ENCODE data around the gene LMTK3. TPM values are rescaled to one million over a fixed set of nuclear protein-coding genes. Genes with fewer than 3 reads are reported as not detected.
"Not testable (repeated sequence)": the region's sequence is repeated elsewhere in the genome, so short reads cannot be mapped to it uniquely, and the experiment has no call there.

The LMTK3 gene
- polyA plus RNA-seq, 1 donor = not detected

DNA sequence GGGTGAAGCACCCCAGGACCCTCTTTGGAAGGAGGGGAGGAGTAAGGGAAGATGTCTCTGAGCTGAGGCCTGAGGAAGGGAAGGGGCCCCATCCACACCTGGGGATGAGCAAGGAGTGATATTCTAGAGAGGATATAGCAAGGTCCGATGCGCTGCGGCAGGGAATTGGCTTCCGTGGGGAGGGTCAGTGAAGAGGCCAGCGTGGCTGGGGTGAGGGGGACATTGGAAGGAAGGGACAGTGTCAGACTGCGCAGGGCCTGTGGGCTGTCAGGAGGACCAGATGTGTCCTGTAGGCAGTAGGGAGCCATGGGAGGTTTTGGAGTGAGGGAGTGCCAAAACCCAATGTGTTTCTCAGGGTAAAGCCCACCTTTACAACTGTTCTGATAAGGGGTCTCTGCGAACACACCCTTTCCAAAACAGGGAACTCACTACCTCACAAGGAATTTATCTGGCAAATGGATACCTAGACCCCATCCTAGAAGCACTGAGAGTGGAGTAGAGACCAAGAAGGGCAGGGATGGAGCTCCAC lies 3.7 kb downstream of the LMTK3 start:
- DNase-seq (ENCODE audit: low read depth) = no peak

DNA sequence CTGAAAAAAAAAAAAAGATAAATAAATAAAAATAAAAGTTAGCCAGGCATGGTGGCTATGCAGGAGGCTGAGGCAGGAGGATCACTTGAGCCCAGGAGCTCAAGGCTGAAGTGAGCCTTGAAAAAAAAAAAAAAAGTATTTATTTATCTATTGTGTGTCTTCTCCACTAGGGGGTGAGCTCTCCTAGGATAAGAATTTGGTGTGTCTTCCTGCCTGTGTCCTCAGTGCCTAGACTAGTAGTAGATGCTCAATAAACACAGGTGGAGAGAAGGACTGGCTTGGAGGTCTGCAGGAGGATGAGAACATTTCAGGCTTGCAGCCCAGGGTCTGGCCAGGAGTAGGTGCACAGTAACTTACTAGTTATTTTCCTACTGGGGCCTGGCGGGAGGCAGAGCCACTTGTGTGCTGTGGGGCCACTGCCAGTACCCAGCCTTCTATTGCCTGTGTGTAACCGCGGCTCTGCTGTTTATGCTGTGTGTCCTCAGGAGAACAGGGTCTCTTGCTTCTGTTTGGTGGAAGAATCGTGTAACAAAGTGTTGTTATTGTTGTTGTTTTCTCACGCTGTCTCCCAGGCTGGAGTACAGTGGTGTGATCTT lies 5.4 kb downstream of the LMTK3 start:
- no peak for DNase-seq (ENCODE audit: low read depth)

DNA sequence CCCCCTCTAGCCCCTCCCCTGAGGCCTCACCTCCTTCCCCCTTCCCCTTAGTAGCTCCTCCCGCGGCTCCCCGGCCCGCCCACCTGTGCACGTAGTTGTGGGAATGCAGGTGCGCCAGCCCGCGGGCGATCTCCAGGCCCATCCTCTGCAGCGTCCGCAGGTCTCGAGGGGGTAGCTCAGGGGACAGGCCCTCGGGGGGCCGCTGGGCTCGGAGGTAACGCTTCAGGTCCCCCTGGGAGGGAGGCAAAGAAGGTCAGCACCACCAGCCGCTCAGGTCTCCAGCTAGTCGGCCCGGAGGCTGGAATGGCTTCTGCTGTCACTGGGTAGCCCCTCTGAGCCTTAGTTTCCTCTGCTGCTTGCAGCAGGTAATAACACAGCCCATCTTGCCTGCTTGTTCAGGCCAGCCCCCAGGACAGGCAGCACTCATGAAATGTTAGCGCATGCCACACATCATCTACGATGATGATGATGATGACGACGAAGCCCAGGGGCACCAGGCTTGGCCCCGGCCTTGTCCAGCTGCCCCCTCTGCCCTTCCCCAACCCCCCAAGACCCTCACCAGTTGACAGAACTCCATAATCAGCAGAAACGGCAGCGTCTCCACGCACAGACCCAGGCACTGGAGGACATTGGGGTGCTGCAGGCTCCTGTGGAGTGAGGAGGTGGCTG lies 9.2 kb downstream of the LMTK3 start:
- no peak for DNase-seq (ENCODE audit: low read depth)

- DNase-seq (ENCODE audit: low read depth) = no peak
Measured at GRCh38 chr19:48501494-48502349, 9.9 kb downstream of the LMTK3 start.

GRCh38 chr19:48500830-48501493 lies 10.7 kb downstream of the LMTK3 start:
- no peak for DNase-seq (ENCODE audit: low read depth)

DNA sequence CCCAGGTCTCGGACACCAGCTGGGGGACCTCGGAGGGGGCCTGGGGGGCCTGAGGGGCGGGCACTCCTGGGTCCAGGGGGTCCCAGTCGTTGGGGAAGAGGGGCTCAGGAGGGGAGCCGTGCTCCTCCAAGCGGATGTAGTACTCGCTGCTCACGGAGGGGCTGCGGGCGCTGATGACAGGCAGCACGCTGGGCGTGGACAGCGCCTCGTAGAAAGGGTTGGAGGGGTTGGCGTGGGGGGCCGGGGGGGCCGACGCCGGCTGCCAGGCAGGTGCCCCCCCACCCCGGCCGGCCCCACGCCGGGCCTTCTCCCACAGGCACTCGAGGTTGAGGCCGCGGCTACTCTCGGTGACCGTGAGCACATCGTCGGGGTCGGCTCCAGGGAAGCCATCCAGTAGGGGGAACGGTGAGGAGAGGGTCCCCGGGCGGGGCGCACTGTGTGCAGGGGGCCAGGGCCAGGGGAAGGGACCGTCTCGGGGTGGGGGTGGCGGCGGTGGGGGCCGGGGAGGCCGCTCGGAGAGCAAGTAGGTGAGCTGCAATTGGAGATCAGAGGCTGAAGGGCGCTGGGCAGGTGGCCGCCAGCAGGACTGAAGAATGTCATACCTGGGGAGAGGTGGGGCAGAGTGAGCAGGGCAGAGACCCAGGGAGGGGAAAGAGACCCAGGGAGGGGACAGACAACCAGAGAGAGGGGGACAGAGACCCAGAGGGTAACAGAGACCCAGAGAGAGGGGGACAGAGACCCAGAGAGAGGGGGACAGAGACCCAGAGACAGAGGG lies 12.1 kb downstream of the LMTK3 start:
- no peak for DNase-seq (ENCODE audit: low read depth)

GRCh38 chr19:48498595-48499311 lies 12.9 kb downstream of the LMTK3 start:
- DNase-seq (ENCODE audit: low read depth) = no peak

DNA sequence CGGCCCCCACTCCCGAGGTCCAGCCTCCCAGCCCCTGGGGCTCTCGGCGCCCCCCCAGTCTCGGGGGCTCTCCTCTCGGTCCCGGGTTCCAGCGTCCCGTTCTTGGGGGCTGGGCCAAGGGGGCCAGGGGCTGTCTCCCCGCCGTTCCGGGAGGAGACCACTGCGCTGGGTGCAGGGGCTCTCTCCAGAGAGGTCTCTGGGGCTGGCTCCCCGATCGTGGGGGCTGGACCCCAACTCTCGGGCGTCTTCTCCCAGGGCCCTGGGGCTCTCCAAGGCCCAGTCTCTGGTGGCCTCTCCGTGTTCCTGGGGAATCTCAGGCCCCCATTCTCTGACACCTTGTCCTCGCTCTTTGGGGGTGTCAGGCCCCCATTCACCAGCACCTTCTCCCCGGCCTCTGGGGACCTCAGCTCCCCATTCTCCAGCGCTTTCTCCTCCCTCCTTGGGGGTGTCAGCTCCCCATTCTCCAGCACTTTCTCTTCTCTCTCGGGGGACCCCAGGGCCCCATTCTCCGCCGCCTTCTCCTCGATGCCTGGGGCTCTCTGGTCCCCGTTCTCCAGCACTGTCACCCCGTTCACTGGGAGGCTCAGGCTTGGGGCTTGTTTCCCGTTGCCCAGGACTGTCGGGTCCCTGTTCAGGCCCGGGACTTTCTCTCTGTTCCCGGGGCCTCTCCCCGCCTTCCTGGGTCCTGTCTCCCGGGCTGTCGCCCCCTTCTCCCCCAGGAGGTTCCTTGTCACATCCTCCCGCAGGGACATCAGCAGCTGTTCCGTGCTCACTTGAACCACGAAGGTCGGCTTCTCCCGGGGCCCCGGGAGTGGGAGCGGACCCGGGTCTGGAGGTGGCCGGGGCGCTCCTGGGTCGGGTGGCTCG lies 13.7 kb downstream of the LMTK3 start:
- no peak for DNase-seq (ENCODE audit: low read depth)

GRCh38 chr19:48496959-48497727 lies 14.5 kb downstream of the LMTK3 start:
- DNase-seq (ENCODE audit: low read depth) = no peak

DNA sequence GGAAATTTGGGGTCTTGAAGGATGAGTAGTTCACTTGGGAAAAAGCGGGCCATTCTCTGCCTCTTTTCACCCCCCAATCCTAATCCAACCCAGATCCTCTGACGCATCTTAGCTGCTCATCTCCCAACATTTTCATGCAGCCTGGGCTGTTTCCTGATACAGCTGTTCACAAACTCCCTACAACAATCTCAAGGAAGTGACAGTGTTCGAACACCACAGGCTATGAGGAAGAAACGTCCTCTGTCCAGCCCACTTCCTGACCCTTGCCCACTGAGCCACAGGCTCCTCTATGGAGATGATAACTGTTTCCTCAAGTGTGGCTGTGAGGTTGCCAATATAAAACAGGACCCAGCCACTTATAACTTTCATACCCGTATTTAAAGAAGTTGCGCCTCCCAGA lies 16.2 kb downstream of the LMTK3 start:
- DNase-seq (ENCODE audit: low read depth) = no peak

DNA sequence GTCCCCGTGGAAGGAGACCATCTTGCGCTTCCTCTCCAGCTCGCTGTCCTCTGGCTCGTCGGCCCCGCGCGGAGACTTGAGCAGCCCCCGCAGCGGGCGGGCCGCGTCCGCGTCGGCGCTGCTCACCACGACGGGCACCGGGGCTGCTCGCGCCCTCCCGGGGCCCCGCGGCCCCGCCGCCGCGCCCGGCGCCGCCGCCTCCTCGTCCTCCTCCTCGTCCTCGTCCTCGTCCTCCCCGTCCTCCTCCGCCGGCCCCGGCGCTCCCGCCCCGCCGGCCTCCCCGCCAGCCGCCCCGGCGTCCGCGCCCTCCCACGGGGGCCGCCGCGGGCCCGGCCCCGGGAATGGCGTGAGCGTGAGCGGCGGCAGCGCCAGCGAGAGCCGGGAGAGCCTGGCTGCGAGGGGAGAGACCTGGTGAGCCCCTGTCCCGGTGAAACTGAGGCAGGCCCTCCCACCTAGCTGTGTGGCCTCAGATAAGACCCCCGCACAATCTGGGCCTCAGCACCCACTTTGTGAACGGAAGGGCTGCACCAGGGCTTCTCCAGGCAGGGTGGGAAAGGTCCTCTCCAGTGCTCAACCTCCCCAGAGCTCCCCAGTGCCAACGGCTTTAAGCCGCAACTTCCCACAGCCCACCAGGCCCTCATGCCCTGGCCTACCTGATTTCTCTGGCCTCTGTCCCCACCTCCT lies 17.8 kb downstream of the LMTK3 start:
- no peak for DNase-seq (ENCODE audit: low read depth)

- no peak for DNase-seq (ENCODE audit: low read depth)
Measured at GRCh38 chr19:48492925-48493717, 18.5 kb downstream of the LMTK3 start.

DNA sequence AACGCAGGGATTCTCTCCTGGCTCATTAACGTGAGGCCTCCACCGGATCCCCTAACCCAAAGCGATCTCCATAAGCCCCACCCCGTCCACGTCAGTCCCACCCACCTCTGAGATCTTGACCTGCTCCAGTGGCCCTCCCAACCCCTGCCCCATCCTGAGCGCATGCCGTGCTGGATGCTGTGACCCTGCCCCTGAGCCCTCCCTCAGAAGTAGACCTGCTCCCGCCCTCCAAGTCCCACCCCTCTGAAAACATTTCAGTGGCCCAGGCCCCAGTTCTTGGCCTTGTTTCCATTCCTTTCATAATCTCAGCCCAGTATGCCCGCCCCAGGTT lies 19.9 kb downstream of the LMTK3 start:
- no peak for DNase-seq (ENCODE audit: low read depth)

DNA sequence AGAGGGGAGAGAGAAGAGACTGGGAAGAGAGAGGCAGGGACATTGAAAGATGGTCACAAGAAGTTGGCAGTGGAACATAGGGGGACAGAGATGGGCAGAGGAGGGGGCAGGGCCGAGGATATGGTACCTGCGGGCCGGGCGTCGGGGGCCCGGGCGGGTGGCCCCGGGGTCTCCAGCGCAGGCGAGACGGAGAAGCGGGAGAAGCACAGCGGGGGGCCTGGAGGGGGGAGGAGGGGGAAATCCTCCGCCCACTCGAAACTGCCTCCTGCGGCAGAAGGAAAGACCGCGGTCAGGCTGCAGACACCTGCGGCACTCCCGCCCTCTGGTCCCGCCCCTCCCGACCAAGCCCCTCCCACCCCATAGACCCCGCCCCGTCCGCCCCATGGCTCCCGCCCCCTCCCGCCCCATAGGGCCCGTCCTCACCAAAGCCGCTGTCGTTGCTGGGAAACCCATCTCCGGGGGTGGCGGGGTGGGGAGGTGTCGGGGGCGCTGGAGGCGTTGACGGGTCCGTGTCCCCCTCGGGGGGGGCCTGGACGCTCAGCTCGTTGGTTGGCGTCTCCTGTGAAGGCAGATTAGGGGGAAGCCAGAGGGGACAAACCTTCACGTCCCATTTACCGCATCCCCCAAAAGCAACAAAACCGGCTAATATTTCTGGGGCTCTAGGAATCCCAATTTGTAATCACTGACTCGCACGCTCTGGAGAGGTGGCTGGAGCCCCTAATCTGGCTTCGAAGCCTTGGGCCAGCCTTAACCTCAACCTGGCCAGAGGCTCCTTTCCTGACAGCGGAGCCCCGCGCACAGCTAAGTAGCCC lies 20.4 kb downstream of the LMTK3 start:
- DNase-seq (ENCODE audit: low read depth) = no peak

DNA sequence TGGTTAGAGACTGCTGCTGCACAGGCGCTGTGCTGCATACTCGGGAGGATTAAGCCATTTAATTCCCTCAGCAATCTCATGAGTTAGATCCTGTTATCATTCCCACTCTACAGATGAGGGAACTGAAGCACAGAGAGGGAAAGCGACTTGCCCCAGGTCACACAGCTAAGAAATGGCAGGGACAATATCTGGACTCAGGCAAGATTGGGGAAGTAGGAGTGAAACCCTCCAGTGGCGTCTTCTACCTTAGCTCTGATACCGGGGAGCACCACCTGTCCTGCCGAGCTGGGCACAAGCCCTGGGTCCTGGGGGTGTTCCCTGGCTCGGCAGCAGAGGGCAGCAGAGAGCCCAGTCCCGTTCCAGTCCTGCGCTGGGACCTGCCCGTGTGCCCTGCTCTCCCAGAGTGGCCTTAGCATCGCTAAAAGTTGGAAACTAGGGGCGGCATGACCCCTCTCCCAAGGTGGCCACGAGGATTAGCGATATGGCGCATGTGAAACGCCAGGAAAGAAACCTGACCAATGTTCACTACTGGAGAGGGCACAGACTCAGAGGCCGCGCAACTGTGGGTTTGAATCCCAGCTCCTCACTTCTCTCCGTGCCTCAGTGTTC lies 21.9 kb downstream of the LMTK3 start:
- no peak for DNase-seq (ENCODE audit: low read depth)

- not testable (repeated sequence) for DNase-seq (ENCODE audit: low read depth)
Measured at GRCh38 chr19:48488478-48488877, 23.2 kb downstream of the LMTK3 start.

All from forelimb muscle (tissue), 1 donor.